GM19467 (cell line): ENCODE data around the gene ANKS3.

Source experiments
- ATAC-seq: cut with Tn5 transposase; IDR thresholded peaks from one replicate; pipeline ENCODE4 v1.9.1; 2021; ENCODE audit warnings: mild to moderate bottlenecking, moderate library complexity; ENCODE audit not compliant: unreplicated experiment

The ANKS3 gene

DNA sequence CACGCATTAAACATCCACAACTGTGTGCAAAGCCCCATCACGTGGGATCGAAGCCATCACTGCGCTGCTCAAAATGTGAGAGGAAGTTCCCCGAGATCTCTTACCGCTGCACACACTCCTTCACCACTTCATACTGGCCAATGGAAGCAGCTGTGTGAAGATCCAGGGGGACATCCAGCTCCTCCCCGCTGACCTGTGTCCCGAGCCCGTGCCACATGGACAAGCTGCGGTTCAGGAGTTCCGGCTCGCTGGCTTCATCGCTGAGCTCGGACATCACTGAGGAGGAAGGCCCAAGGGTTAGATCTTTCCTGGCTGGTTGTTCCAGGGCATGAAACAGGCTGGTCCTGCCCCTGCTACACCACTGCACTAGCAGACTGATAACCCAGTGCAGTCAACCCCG lies 4.2 kb downstream of the ANKS3 start:
- no peak for ATAC-seq

- no peak for ATAC-seq
Measured at GRCh38 chr16:4728676-4729075, 5.4 kb downstream of the ANKS3 start.

DNA sequence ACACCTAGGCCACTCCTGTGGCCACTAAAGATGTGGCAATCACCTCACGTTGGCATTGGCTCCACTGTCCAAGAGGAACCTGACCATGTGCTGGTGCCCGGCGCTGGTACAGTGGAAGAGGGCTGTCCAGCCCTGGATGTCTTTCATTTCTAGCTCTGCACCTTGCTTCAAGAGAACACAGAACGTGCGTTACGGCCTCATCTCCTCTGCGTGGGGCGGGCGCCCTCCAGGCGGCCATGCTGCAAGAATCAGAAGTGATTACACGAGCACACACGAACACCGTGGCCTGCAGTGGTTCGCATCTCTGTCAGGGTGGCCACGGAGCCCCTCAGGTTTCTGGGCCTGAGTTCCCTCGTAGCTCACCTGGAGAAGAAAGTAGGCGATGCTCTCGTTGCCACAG lies 7.5 kb downstream of the ANKS3 start:
- ATAC-seq, result no peak

DNA sequence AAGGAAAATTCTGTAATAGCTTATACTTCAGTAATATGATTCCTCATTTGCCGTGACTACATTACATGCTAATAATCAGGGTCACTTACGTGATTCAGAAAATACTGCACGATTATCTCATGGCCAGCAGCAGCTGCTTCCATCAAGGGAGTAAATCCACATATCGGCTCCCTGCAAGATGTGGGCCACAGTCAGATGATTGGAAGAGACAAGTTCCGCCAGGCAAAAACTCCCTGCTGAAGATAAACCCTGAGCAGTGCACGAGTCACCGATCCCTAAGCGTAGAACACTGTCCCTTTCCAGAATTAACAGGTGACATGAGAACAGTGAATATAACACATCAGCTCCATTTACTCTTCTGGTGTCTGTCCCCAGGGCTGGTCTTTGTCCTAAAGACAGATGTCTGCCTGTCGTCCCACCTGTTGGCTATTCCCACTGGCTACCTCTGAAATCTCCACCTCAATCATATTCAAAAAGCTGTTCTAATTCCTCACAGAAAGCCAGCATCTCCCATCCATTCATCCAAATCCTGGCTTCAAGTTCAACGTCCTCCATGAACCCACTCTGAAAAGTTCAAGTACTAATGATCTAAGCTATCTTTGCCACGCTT lies 9.3 kb downstream of the ANKS3 start:
- no peak for ATAC-seq

- no peak for ATAC-seq
Measured at GRCh38 chr16:4723071-4723767, 10.9 kb downstream of the ANKS3 start.

GRCh38 chr16:4718466-4718865 lies 15.6 kb downstream of the ANKS3 start:
- no peak for ATAC-seq

DNA sequence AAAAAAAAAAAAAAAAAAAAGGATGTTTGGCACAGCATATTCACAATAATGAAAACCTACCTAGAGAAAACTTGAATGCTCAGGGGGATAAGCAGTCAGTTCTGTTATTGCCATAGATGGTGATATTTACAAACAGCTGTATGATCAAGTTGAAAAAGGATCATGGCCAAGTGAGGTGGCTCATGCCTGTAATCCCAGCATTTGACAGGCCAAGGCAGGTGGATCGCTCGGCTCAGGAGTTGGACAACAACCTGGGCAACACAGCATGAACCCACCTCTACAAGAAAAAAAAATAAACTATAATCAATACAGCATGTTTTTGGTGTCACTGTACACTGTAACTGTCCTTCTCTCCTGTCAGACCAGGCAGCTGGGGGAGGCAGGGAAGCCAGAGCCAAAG lies 19.1 kb downstream of the ANKS3 start:
- no peak for ATAC-seq

DNA sequence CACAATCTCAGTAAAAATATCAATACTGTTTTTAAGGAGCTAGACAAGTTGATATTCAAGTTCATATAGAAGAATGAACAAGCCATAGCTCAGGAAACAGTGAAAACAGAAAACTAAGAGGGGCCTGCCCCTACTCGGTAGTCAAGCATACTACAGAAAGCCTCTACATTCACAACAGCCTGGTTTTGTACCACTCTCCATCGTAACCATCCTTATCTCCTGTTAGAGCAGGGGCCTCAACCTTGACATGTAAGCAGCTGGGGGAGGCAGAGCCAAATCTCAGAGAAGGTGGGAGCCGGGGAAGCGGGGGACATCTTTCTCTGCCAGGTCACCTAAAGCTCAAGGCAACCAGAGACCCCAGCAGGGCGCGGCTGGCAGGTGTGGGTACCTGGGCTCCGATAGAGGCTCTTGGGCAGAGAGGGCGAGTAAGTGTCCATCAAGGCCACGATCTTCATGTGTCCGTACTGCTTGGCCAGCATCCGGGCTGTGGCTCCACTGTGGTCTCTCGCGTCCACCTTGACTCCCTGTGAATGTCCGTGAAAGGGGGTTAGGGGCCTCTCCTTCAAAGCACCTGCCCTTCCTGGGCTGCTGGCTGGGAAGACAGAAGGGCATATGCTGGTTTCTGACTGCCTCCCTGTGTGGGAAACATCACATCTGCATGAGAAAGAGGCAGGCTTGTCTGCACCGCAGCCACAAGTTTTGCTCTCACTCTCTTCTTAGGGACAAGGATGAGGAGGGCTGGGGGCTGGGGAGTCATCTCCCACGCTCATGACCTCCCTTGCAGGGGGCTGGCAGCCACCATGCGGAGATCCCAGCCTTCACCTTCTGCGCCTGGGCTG lies 20.2 kb downstream of the ANKS3 start:
- no peak for ATAC-seq

GRCh38 chr16:4709481-4709880 lies 24.6 kb downstream of the ANKS3 start:
- no peak for ATAC-seq

GRCh38 chr16:4706871-4707270 lies 27.2 kb downstream of the ANKS3 start:
- ATAC-seq, result no peak

DNA sequence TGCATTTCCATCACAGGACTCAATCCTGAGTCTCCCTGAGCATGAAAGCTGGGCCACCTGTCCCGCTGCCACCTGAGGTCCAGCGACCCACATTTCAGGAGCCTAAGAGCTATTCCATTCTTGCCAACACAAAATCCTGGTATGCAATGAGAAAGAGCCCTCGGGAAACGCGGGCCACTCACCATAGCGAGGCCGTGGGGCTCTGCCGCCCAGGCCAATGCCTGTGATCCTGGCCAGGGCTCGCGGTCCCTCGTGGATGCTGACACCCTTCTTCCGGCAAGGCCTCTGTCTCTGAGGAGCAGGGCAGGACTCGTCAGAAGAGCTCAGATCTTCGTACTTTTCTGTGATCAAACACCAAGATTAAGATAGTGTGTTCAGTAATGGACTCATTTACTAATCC lies 29.2 kb downstream of the ANKS3 start:
- no peak for ATAC-seq

DNA sequence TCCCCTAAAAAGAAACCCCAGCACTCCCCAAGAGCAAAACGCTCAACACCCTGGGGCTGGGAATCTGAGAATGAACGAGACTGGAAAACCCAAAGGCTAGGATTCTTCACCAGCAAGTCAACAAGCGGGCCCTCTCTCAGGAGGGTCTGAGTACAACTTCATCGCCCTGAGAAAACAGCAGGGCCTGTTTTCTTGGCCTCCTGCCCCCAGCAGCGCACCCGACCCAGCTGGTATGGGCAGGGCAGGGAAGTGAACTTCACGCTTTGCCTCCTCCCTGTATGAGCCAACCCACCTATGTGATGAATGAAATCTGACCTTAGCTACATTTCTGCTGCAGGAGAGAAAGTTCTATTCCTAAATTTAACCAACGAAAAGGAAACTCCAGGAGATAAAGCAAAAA lies 29.6 kb downstream of the ANKS3 start:
- no peak for ATAC-seq

DNA sequence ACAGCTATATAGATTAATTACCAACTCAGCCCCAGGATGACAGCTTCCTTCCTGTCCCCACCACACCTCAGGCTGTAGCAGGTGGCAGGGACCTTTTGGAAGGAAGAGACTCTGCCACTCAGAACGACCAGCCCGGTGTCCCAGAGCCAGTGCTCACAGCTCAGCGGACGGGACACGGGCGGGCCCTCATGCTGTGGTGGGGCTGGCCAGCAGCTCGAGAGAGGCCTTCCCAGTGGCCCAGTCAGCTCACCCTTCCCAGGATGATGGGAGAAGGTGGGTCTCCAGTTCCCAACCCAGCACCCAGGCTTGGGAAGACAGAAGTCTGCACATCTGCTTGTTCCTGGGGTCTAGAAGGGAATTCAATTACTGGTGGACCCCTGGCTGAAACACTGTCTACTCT lies 30.2 kb downstream of the ANKS3 start:
- ATAC-seq, result no peak

GRCh38 chr16:4702466-4702808 lies 31.6 kb downstream of the ANKS3 start:
- ATAC-seq, result no peak

GRCh38 chr16:4701791-4702465 lies 32.1 kb downstream of the ANKS3 start:
- no peak for ATAC-seq

GRCh38 chr16:4700997-4701743 lies 32.9 kb downstream of the ANKS3 start:
- ATAC-seq, result no peak

- no peak for ATAC-seq
Measured at GRCh38 chr16:4700380-4700996, 33.6 kb downstream of the ANKS3 start.

DNA sequence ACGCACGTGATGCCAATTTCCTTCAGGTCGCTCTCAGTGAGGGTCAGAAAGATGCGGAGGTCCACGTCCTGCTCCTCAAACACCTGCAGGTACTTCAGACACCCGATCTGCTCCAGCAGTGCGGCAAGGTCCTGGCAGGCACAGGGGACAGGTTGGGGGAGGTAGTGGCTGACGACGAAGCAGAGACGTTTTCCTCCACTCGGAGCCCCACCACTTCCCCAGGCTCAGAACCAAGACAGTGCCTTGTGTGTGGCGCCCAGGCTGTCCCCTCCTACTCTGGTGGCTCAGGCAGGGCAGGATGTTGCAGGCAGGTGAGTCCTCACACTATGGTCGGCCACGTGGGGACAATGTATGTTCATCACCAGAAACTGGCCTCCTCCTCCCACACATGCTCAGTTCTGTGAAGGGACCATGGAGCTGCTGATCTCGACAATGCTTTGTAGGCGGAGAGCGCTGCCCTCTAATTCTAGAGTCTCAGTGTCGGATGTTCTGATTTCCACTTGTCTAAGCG lies 35.0 kb downstream of the ANKS3 start:
- ATAC-seq, result no peak

GRCh38 chr16:4698321-4699045 lies 35.6 kb downstream of the ANKS3 start:
- ATAC-seq, result no peak
